ENCODE measurements around the gene CYB5R3.

- TF ChIP-seq CTCF (IDR thresholded peaks at IDR 0.05): no peak
- TF ChIP-seq POLR2AphosphoS2 (conservative IDR thresholded peaks at IDR 0.05; ENCODE audit: low read length): no peak
- TF ChIP-seq MAX (IDR thresholded peaks at IDR 0.05): no peak
- TF ChIP-seq NR3C1 (IDR thresholded peaks at IDR 0.05): no peak
- TF ChIP-seq CHD2 (IDR thresholded peaks at IDR 0.05; ENCODE audit: low read length, partially characterized antibody): no peak
- no peak for TF ChIP-seq POLR2A (IDR thresholded peaks at IDR 0.05; ENCODE audit: low read length)
- TF ChIP-seq RFX5 (IDR thresholded peaks at IDR 0.05): no peak
- no peak for TF ChIP-seq RAD21 (conservative IDR thresholded peaks at IDR 0.05 in 1 of 2, IDR thresholded peaks at IDR 0.05 in 1 of 2)
- no peak for TF ChIP-seq EP300 (IDR thresholded peaks at IDR 0.05)
- no peak for TF ChIP-seq ESRRA (IDR thresholded peaks at IDR 0.05; ENCODE audit: borderline replicate concordance, low read length)
- no peak for TF ChIP-seq HDAC2 (IDR thresholded peaks at IDR 0.05)
- TF ChIP-seq MYC (IDR thresholded peaks at IDR 0.05; ENCODE audit: borderline replicate concordance, low read length): no peak
- no peak for TF ChIP-seq BHLHE40 (IDR thresholded peaks at IDR 0.05; ENCODE audit: low read depth, low read length)
- TF ChIP-seq REST (IDR thresholded peaks at IDR 0.05): no peak
Measured at GRCh38 chr22:42633013-42633412, 16.2 kb downstream of the CYB5R3 start.
